Mesothelial cell of epicardium (in vitro differentiated cells): ENCODE measurements around the gene WDFY2. TPM values are rescaled to one million over a fixed set of nuclear protein-coding genes. Genes with fewer than 3 reads are reported as not detected.
"Not testable (repeated sequence)": the region's sequence is repeated elsewhere in the genome, so short reads cannot be mapped to it uniquely, and the experiment has no call there.

Experiments used
- DNase-seq, 2 experiments: peaks; one replicate each; pipeline ENCODE4 v3.0.0; 2021; ENCODE audit warnings: low spot score in 2 of 2; ENCODE audit not compliant: unreplicated experiment in 2 of 2
- H3K27ac Mint-ChIP-seq: 2 replicates; pipeline ENCODE4 v1.8.0; 2021; ENCODE audit warnings: mixed read lengths
- H3K27me3 Mint-ChIP-seq: 2 replicates; pipeline ENCODE4 v1.8.0; 2021; ENCODE audit warnings: low read depth, mixed read lengths
- H3K36me3 Mint-ChIP-seq: 2 replicates; pipeline ENCODE4 v1.8.0; 2021; ENCODE audit warnings: mixed read lengths
- H3K4me1 Mint-ChIP-seq: 2 replicates; pipeline ENCODE4 v1.8.0; 2021; ENCODE audit warnings: mixed read lengths
- H3K4me3 Mint-ChIP-seq: 2 replicates; pipeline ENCODE4 v1.8.0; 2021; ENCODE audit warnings: mild to moderate bottlenecking, moderate library complexity, mixed read lengths
- H3K9me3 Mint-ChIP-seq: 2 replicates; pipeline ENCODE4 v1.8.0; 2021; ENCODE audit warnings: mixed read lengths
- total RNA-seq: library from RNA; stranded (reverse); gene quantifications from 3 replicates; pipeline ENCODE4 v1.2.1, GENCODE V29; 2021
- TF ChIP-seq, protein P1 (sequence below): fragments of 200-600 bp; sonication (generic); IDR thresholded peaks from one replicate; pipeline ENCODE4 v1.5.0; 2021; ENCODE audit warnings: antibody characterized with exemption; ENCODE audit not compliant: unreplicated experiment

WDFY2 gene
- total RNA-seq, 1 donor from 2014 or later = 12.1 TPM

DNA sequence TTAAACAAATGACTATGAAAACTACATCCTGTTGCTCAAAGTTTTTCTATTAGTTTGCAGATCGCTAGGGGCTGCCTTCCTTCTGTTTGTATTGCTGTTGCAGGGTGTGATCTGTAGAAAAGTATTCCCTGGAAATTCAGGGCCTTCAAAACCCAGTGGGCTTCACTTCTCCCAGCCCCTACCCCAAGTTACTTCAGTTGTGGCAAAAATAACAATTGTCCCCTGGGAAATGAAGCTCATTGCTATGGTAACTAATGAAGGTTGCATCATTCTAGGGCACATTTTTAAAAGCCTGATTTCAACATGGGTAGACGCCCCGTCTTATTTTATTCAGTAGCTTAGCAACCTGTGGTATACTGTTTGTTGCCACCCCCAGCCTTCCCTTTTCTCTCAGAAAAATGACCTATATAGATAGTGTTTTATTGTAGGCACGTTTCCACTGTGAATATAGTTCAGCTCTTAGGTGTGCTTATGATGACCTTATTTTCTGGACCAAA, 60.9 kb downstream of the WDFY2 start:
- H3K27ac Mint-ChIP-seq = peak overlapping the region; percentile 51
- DNase-seq = no peak
- H3K4me1 Mint-ChIP-seq = peaks cover 35% of the 10 kb centered on the region

DNA sequence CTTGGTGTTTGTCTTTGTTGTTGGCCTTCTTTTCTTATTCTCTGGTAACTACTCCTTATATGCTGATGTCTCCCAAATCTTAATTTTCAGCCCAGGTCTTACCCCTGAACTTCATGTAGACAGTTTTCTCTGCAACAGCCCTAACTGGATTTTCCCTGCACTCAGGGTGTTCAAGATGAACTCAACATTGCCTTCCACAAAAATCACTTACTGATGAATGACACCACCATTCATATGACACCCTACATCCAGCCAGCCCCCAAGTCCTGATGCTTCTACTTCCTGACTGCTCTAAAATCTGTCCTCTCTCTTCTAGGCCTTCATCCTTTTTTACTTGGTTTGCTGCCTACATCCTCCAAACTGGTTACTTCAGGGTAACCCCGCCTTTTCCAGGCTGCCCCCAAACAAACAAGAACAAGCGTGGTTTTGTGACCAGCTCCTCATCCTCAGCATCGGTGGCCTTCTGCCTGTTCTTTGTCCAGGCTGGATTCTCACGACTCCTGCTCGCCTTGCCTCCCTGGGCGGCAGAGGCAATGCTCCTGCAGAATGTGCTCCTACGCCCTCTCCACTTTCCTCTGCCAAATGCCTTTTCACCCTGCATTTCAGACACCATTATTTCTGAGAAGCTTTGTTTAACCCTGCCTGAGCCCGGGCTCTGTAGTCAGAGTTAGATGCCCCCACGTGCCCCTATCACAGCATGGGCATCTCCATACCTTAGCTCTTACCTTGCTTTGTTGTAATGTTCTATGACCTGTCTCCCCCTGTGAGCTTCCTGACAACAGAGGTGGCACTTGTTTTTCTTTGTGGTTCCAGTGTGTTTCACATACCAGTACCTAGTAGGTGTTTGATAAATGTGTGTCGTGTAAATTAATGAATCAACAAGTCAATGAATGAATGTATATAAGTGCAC, 61.8 kb downstream of the WDFY2 start:
- Mint-ChIP-seq H3K9me3 (peaks cover under 1% of the 10 kb centered on the region), H3K4me1 (peaks cover 35% of the 10 kb centered on the region), H3K27ac (no peak overlapping the region), H3K4me3 (no peak overlapping the region), H3K27me3 (no peaks in the 10 kb centered on the region), H3K36me3 (peaks cover 3% of the 10 kb centered on the region)
- no peak for DNase-seq
- TF ChIP-seq, protein P1, sequence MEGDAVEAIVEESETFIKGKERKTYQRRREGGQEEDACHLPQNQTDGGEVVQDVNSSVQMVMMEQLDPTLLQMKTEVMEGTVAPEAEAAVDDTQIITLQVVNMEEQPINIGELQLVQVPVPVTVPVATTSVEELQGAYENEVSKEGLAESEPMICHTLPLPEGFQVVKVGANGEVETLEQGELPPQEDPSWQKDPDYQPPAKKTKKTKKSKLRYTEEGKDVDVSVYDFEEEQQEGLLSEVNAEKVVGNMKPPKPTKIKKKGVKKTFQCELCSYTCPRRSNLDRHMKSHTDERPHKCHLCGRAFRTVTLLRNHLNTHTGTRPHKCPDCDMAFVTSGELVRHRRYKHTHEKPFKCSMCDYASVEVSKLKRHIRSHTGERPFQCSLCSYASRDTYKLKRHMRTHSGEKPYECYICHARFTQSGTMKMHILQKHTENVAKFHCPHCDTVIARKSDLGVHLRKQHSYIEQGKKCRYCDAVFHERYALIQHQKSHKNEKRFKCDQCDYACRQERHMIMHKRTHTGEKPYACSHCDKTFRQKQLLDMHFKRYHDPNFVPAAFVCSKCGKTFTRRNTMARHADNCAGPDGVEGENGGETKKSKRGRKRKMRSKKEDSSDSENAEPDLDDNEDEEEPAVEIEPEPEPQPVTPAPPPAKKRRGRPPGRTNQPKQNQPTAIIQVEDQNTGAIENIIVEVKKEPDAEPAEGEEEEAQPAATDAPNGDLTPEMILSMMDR = no peak

More for the DNA sequence above, 60.9 kb downstream of the WDFY2 start:
- Mint-ChIP-seq H3K36me3 (peaks cover 3% of the 10 kb centered on the region), H3K9me3 (no peaks in the 10 kb centered on the region), H3K4me3 (no peak overlapping the region), H3K27me3 (no peaks in the 10 kb centered on the region)
- TF ChIP-seq, protein P1 = no peak

DNA sequence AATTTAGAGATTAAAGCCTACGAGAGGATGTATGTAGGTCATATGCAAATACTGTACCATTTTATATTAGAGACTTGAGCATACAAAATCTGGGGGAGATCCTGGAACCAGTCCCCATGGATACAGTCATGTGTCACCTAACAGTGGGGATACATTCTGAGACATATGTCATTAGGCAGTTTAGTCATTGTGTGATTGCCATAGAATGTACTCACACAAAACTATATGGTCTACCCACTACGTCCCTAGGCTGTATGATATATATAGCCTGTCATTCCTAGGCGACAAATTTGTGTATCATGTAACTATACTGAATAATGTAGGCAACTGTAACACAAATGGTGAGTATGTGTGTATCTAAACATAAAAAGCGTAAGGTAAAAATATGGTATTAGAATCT, 62.8 kb downstream of the WDFY2 start:
- Mint-ChIP-seq H3K27me3 (no peaks in the 10 kb centered on the region), H3K4me3 (no peak overlapping the region), H3K36me3 (peaks cover 4% of the 10 kb centered on the region), H3K9me3 (peaks cover 11% of the 10 kb centered on the region), H3K27ac (no peak overlapping the region), H3K4me1 (peaks cover 35% of the 10 kb centered on the region)
- TF ChIP-seq, protein P1 = no peak
- DNase-seq = no peak

DNA sequence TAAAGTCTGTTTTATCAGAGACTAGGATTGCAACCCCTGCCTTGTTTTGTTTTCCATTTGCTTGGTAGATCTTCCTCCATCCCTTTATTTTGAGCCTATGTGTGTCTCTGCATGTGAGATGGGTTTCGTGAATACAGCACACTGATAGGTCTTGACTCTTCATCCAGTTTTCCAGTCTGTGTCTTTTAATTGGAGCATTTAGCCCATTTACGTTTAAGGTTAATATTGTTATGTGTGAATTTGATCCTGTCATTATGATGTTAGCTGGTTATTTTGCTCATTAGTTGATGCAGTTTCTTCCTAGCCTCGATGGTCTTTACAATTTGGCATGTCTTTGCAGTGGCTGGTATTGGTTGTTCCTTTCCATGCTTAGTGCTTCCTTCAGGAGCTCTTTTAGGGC, 67.9 kb downstream of the WDFY2 start:
- H3K27me3 Mint-ChIP-seq, DNase-seq, H3K4me1 Mint-ChIP-seq, H3K4me3 Mint-ChIP-seq, H3K27ac Mint-ChIP-seq: not testable (repeated sequence)
- Mint-ChIP-seq H3K36me3 (peaks cover 24% of the 10 kb centered on the region), H3K9me3 (peaks cover 45% of the 10 kb centered on the region)

DNA sequence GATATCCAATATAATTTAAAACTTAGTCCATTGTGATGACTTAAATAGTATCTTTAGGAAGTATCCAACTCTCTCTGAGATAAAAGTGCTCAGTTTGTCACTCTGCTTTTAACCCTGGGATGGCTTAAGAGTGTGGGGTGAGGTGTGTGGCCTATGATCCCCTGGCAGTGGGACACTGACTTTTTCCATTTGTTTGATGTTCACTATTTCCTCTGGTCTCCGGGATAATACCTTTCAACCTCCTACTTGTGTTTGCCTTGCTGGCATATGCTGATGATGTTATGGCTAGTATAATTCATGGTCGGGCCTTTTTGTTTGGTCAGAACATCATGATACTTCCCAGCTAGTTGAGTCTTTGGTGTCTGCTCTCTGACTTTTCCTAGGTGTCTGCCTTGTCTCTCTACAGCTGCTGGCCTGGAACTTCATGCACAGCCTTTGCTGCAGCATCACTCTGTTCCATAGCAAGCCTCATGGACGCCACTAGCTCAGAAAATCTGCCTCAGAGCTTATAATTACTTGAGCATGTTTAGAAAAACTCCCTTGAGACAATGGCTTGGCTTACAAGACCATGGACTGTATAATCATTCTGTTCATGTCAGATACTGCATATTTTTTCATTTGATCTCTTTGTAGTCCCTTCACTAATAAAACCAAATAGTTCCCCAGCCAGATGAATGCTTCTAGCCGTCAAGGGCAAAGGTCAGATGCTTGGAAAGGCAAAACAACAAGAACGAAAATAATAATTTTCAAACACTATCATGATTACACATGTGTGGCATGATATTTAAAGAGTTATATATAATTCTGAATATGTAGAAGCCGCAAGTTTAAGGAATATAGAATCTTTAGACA, 75.2 kb downstream of the WDFY2 start:
- DNase-seq = no peak
- Mint-ChIP-seq H3K27ac (no peak overlapping the region), H3K36me3 (peaks cover 18% of the 10 kb centered on the region), H3K4me3 (no peak overlapping the region), H3K9me3 (peaks cover 34% of the 10 kb centered on the region), H3K4me1 (no peaks in the 10 kb centered on the region), H3K27me3 (no peaks in the 10 kb centered on the region)
- TF ChIP-seq, protein P1 = no peak
